PC-3 (cell line): ENCODE results near the gene ABCG2.

Experiments used
- EZH2 ChIP-seq: fragments of 300-600 bp; sonication (generic); IDR thresholded peaks from one replicate; pipeline ENCODE4 v1.6.1; 2017; ENCODE audit warnings: antibody characterized with exemption, mild to moderate bottlenecking, low read length; ENCODE audit not compliant: unreplicated experiment
- TF ChIP-seq, protein P1 (sequence below): fragments of 300-600 bp; sonication (generic); conservative IDR thresholded peaks from 2 replicates; pipeline ENCODE4 v1.5.1; 2017; ENCODE audit warnings: antibody characterized with exemption, low read depth, mild to moderate bottlenecking, low read length

DNA sequence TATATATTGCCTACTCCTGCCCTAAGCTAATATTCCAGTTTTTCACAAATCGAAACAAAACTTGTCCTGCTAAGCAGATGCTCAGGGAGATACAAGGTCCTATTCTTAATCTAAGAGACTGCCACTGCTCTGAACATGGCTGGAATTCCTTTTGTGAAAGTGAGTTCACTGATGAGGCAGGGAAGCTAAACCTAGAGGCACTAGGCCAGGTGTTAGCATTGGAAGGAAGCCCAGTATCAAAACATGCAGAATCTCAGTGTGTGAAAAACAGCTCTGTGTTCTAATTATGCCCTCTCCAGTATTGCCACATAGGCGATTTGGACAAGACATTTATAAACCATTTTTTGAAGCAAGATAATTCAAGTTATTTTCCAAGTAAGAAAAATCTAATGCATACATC lies 47.6 kb downstream of the ABCG2 start:
- TF ChIP-seq EZH2 = no peak
- TF ChIP-seq, protein P1, sequence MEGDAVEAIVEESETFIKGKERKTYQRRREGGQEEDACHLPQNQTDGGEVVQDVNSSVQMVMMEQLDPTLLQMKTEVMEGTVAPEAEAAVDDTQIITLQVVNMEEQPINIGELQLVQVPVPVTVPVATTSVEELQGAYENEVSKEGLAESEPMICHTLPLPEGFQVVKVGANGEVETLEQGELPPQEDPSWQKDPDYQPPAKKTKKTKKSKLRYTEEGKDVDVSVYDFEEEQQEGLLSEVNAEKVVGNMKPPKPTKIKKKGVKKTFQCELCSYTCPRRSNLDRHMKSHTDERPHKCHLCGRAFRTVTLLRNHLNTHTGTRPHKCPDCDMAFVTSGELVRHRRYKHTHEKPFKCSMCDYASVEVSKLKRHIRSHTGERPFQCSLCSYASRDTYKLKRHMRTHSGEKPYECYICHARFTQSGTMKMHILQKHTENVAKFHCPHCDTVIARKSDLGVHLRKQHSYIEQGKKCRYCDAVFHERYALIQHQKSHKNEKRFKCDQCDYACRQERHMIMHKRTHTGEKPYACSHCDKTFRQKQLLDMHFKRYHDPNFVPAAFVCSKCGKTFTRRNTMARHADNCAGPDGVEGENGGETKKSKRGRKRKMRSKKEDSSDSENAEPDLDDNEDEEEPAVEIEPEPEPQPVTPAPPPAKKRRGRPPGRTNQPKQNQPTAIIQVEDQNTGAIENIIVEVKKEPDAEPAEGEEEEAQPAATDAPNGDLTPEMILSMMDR = no peak
